Thyroid gland (tissue), 4 donors: ENCODE data around the gene WDFY4. TPM values are rescaled to one million over a fixed set of nuclear protein-coding genes. Genes with fewer than 3 reads are reported as not detected.

Experiments
- DNase-seq, 2 donors: peaks; one replicate each; pipeline ENCODE4 v3.0.0-alpha.2; 2019
- H3K27ac ChIP-seq, 3 donors: fragments of 200-600 bp; sonication (generic); 1 replicate in 2 of 3; 2 replicates in 1 of 3; pipeline ENCODE4 v1.5.1; 2016 to 2019; ENCODE audit warnings: mild to moderate bottlenecking in 1 of 3, moderate library complexity in 1 of 3
- H3K27me3 ChIP-seq: fragments of 200-600 bp; sonication (generic); one replicate; pipeline ENCODE4 v1.5.1; 2019
- H3K36me3 ChIP-seq, 2 donors: fragments of 200-600 bp; sonication (generic); one replicate each; pipeline ENCODE4 v1.5.1; 2016 to 2019
- H3K4me1 ChIP-seq, 2 donors: fragments of 200-600 bp; sonication (generic); one replicate each; pipeline ENCODE4 v1.5.1; 2017 to 2019
- H3K4me3 ChIP-seq, 3 donors: fragments of 200-600 bp; sonication (generic); replicated peaks in 1 of 3; 1 replicate in 2 of 3; 2 replicates in 1 of 3; pipeline ENCODE4 v1.5.1; 2016; ENCODE audit warnings: mild to moderate bottlenecking in 1 of 3
- H3K9me3 ChIP-seq: fragments of 200-600 bp; sonication (generic); one replicate; pipeline ENCODE4 v1.5.1; 2017
- POLR2A ChIP-seq, 2 donors: fragments of 450-650 bp; IDR thresholded peaks; one replicate each; pipeline ENCODE4 v1.6.1; 2017; ENCODE audit warnings: antibody characterized with exemption in 2 of 2, mild to moderate bottlenecking in 2 of 2, moderate library complexity in 1 of 2
- WGBS, 2 donors: methylation state at CpG; one replicate each; pipeline ENCODE4 v1.1.5; 2017; 5-methylcytosine and 5-hydroxymethylcytosine counted together
- intact Hi-C: fragments of 100-400 bp; cut with DNase I; formaldehyde crosslinking; loops from one replicate; pipeline ENCODE4 v1.15.1; 2023
- total RNA-seq, 4 donors: library from RNA; depleted of rRNA; stranded (reverse); fragments of >200 nt; gene quantifications; one replicate each; pipeline ENCODE4 v1.2.3, GENCODE V29; 2016
- TF ChIP-seq, protein P1 (sequence below), 6 experiments: fragments of 200-600 bp in 3 of 6; fragments of 450-650 bp in 3 of 6; sonication (generic) in 3 of 6; IDR thresholded peaks; one replicate each; pipeline ENCODE4 v1.5.1; 2016 to 2019; ENCODE audit warnings: antibody characterized with exemption in 6 of 6, mild to moderate bottlenecking in 2 of 6, inconsistent platforms in 1 of 6, moderate library complexity in 1 of 6

Gene WDFY4
- total RNA-seq, 4 donors from 2014 or later: 1.0 to 3.5 (median 1.2) TPM

GRCh38 chr10:49009199-49009979 is 324.7 kb downstream of the WDFY4 start:
- Histone ChIP-seq H3K36me3 (no peaks in the 10 kb centered on the region), H3K4me1 (peaks cover 19 to 26% of the 10 kb centered on the region in 2 donors), H3K4me3 (no peak overlapping the region), H3K27me3 (no peaks in the 10 kb centered on the region), H3K9me3 (no peaks in the 10 kb centered on the region), H3K27ac (no peak overlapping the region)
- DNase-seq: no peak
- intact Hi-C loops: no loop called here
- TF ChIP-seq, protein P1, sequence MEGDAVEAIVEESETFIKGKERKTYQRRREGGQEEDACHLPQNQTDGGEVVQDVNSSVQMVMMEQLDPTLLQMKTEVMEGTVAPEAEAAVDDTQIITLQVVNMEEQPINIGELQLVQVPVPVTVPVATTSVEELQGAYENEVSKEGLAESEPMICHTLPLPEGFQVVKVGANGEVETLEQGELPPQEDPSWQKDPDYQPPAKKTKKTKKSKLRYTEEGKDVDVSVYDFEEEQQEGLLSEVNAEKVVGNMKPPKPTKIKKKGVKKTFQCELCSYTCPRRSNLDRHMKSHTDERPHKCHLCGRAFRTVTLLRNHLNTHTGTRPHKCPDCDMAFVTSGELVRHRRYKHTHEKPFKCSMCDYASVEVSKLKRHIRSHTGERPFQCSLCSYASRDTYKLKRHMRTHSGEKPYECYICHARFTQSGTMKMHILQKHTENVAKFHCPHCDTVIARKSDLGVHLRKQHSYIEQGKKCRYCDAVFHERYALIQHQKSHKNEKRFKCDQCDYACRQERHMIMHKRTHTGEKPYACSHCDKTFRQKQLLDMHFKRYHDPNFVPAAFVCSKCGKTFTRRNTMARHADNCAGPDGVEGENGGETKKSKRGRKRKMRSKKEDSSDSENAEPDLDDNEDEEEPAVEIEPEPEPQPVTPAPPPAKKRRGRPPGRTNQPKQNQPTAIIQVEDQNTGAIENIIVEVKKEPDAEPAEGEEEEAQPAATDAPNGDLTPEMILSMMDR (IDR thresholded peaks at IDR 0.05): no peak
- TF ChIP-seq POLR2A (IDR thresholded peaks at IDR 0.05): no peak
- 40 to 50% methylated on average over 8 of the region's 8 CpGs for WGBS, 2 donors

DNA sequence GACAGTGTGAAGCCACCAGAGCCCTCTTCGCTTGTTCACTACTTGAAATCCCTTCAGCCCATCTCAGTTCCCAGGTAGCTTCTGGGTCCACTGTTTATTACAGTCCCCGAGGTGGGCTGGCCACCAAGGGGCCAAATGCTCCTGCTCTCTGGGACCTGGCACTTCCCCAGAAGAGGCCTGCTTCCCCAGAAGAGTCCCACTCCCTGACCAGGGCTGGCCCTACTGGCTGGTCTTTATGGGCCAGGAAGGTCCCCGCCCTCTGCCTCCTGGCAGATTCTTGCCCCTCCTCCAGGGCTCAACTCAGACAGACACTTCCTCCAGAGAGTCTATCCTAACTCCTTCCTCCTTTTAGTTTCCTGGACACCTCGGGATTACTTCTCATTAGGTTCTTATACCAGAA is 325.6 kb downstream of the WDFY4 start:
- no peaks in the 10 kb centered on the region for H3K27me3 ChIP-seq
- TF ChIP-seq, protein P1 (IDR thresholded peaks at IDR 0.05): no peak
- no peak overlapping the region for H3K27ac ChIP-seq
- 66 to 67% methylated on average over 4 of the region's 4 CpGs for WGBS, 2 donors
- no peak for DNase-seq
- no peaks in the 10 kb centered on the region for H3K36me3 ChIP-seq
- no peaks in the 10 kb centered on the region for H3K9me3 ChIP-seq
- intact Hi-C loops: no loop called here
- no peak overlapping the region for H3K4me3 ChIP-seq
- H3K4me1 ChIP-seq: peaks cover 17 to 31% of the 10 kb centered on the region in 2 donors

DNA sequence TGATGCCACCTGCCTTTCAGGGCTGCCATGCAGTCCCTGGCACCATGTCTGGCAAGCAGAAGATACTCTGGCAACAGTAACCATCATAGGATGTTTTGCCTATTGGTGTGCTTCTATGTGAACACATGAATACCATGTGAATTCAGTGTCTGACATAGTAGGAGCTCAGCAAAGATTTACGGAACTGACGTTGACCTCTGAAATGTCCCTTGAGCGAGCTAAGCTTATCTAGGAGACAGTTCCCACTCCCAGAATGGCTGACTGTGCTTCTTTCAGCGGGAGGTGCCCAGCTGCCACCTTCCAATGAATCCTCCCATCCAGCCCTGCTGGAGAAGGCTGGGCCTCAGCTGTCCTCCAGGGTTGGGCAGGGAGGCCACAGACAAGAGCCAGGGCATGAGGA is 326.2 kb downstream of the WDFY4 start:
- intact Hi-C loops: no loop called here
- 48 to 54% methylated on average over 4 of the region's 4 CpGs for WGBS, 2 donors

DNA sequence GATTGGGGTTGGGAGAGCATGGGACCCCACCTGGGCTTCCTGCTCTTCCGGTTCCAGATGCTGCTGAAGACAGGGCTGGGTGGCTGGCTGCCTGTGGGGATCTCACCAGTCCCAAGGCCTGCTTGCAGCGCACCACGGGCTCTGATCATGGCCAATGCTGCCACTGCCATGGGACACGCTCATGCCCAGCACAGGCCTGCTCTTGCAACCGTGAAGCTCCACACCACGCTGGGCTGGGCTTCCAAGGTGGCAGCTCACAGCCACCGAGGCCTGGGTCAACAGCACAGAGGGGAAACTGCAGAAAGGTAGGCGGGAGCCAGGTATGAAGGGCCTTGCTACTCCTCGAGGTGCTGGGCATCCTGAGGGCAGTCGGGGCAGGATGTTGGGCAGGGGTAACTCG is 327.1 kb downstream of the WDFY4 start:
- H3K27me3 ChIP-seq: no peaks in the 10 kb centered on the region
- TF ChIP-seq, protein P1 (IDR thresholded peaks at IDR 0.05): no peak
- no peak for TF ChIP-seq POLR2A (IDR thresholded peaks at IDR 0.05)
- no peak for DNase-seq
- no peaks in the 10 kb centered on the region for H3K36me3 ChIP-seq
- H3K4me1 ChIP-seq: peaks cover 16 to 26% of the 10 kb centered on the region in 2 donors
- no peak overlapping the region for H3K4me3 ChIP-seq
- intact Hi-C loops: no loop called here
- 93 to 95% methylated on average over 7 to 11 of the region's 11 CpGs for WGBS, 2 donors
- H3K9me3 ChIP-seq: no peaks in the 10 kb centered on the region
- no peak overlapping the region for H3K27ac ChIP-seq

More for the DNA sequence above, 326.2 kb downstream of the WDFY4 start:
- Histone ChIP-seq H3K36me3 (no peaks in the 10 kb centered on the region), H3K4me1 (peaks cover 16 to 26% of the 10 kb centered on the region in 2 donors), H3K27me3 (no peaks in the 10 kb centered on the region), H3K9me3 (no peaks in the 10 kb centered on the region), H3K27ac (no peak overlapping the region), H3K4me3 (no peak overlapping the region)
- no peak for TF ChIP-seq POLR2A (IDR thresholded peaks at IDR 0.05)
- TF ChIP-seq, protein P1 (IDR thresholded peaks at IDR 0.05): no peak
- no peak for DNase-seq

DNA sequence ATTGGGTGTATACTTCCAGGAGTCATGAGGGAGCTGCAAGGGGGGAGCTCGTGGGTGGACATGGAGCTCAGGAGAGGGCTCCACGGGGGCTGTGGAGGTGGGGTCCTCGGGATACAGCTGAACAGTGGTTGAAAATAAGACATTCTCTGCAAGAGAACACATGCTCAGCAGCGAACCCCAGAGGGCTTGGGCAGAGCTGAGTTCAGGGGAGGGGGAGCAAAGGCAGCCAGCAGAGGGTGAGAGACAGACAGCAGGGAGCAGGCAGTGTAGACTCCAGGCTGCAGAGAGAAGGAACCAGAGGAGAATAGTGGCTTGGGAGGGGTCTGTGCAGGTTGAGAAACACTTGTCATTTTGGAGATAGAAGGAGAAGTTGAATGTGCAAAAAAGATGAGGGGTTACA is 327.9 kb downstream of the WDFY4 start:
- H3K9me3 ChIP-seq: no peaks in the 10 kb centered on the region
- peaks cover 16 to 26% of the 10 kb centered on the region in 2 donors for H3K4me1 ChIP-seq
- peaks cover 0 to 7% of the 10 kb centered on the region in 2 donors for H3K36me3 ChIP-seq
- no peak overlapping the region for H3K27ac ChIP-seq
- no peaks in the 10 kb centered on the region for H3K27me3 ChIP-seq
- TF ChIP-seq POLR2A (IDR thresholded peaks at IDR 0.05): no peak
- TF ChIP-seq, protein P1 (IDR thresholded peaks at IDR 0.05): no peak
- DNase-seq: no peak
- H3K4me3 ChIP-seq: no peak overlapping the region
- 60 to 78% methylated on average over 4 of the region's 4 CpGs for WGBS, 2 donors
- intact Hi-C loops: no loop called here
